ENCODE measurements around the gene FAM153A. TPM values are rescaled to one million over a fixed set of nuclear protein-coding genes. Genes with fewer than 3 reads are reported as not detected.
"Not testable (repeated sequence)": the region's sequence is repeated elsewhere in the genome, so short reads cannot be mapped to it uniquely, and the experiment has no call there.

The FAM153A gene
- polyA plus RNA-seq (2013, experiment 1 of 2) = not detected
- polyA plus RNA-seq (2013, experiment 2 of 2) = not detected

- H3K4me3 ChIP-seq (ENCODE audit: low read length); H3K4me1 ChIP-seq (ENCODE audit: insufficient read depth, low read length); H3K27ac ChIP-seq (ENCODE audit: low read depth, low read length); H3K9ac ChIP-seq (ENCODE audit: low read depth, low read length); H3K9me3 ChIP-seq (ENCODE audit: insufficient read depth, low read depth, low read length); H3K27me3 ChIP-seq (ENCODE audit: insufficient read depth, low read length); H3K36me3 ChIP-seq (ENCODE audit: insufficient read depth, low read length): not testable (repeated sequence)
- no CpG with 5 or more reads among the region's 67 CpGs for WGBS
Observed at GRCh38 chr5:177782792-177783633, at the start of gene FAM153A. Gene FAM153A, minus strand, starts transcription at chr5:177782899.

- H3K27ac ChIP-seq (ENCODE audit: low read depth, low read length); H3K4me1 ChIP-seq (ENCODE audit: insufficient read depth, low read length); H3K36me3 ChIP-seq (ENCODE audit: insufficient read depth, low read length); H3K4me3 ChIP-seq (ENCODE audit: low read length); H3K9ac ChIP-seq (ENCODE audit: low read depth, low read length); H3K9me3 ChIP-seq (ENCODE audit: insufficient read depth, low read depth, low read length); H3K27me3 ChIP-seq (ENCODE audit: insufficient read depth, low read length): not testable (repeated sequence)
- WGBS = no CpG with 5 or more reads among the region's 4 CpGs
Observed at GRCh38 chr5:177832287-177832686, 49.6 kb upstream of the FAM153A start.

- not testable (repeated sequence) for H3K36me3 ChIP-seq (ENCODE audit: insufficient read depth, low read length); H3K9ac ChIP-seq (ENCODE audit: low read depth, low read length); H3K9me3 ChIP-seq (ENCODE audit: insufficient read depth, low read depth, low read length); H3K27ac ChIP-seq (ENCODE audit: low read depth, low read length); H3K4me1 ChIP-seq (ENCODE audit: insufficient read depth, low read length); H3K4me3 ChIP-seq (ENCODE audit: low read length); H3K27me3 ChIP-seq (ENCODE audit: insufficient read depth, low read length)
- no CpG with 5 or more reads among the region's 4 CpGs for WGBS
Observed at GRCh38 chr5:177826073-177826472, 43.4 kb upstream of the FAM153A start.

GRCh38 chr5:177824776-177825175 lies 42.1 kb upstream of the FAM153A start:
- not testable (repeated sequence) for H3K27me3 ChIP-seq (ENCODE audit: insufficient read depth, low read length); H3K9ac ChIP-seq (ENCODE audit: low read depth, low read length); H3K9me3 ChIP-seq (ENCODE audit: insufficient read depth, low read depth, low read length); H3K36me3 ChIP-seq (ENCODE audit: insufficient read depth, low read length); H3K27ac ChIP-seq (ENCODE audit: low read depth, low read length); H3K4me3 ChIP-seq (ENCODE audit: low read length); H3K4me1 ChIP-seq (ENCODE audit: insufficient read depth, low read length)
- WGBS = no CpG with 5 or more reads among the region's 2 CpGs

GRCh38 chr5:177822489-177822888 lies 39.8 kb upstream of the FAM153A start:
- H3K4me1 ChIP-seq (ENCODE audit: insufficient read depth, low read length); H3K4me3 ChIP-seq (ENCODE audit: low read length); H3K27me3 ChIP-seq (ENCODE audit: insufficient read depth, low read length); H3K27ac ChIP-seq (ENCODE audit: low read depth, low read length); H3K9me3 ChIP-seq (ENCODE audit: insufficient read depth, low read depth, low read length); H3K9ac ChIP-seq (ENCODE audit: low read depth, low read length); H3K36me3 ChIP-seq (ENCODE audit: insufficient read depth, low read length): not testable (repeated sequence)
- WGBS = no CpG with 5 or more reads among the region's 3 CpGs

- H3K4me3 ChIP-seq (ENCODE audit: low read length) = not testable (repeated sequence)
- no CpG with 5 or more reads among the region's 1 CpG for WGBS
Observed at GRCh38 chr5:177819664-177820063, 37.0 kb upstream of the FAM153A start.

DNA sequence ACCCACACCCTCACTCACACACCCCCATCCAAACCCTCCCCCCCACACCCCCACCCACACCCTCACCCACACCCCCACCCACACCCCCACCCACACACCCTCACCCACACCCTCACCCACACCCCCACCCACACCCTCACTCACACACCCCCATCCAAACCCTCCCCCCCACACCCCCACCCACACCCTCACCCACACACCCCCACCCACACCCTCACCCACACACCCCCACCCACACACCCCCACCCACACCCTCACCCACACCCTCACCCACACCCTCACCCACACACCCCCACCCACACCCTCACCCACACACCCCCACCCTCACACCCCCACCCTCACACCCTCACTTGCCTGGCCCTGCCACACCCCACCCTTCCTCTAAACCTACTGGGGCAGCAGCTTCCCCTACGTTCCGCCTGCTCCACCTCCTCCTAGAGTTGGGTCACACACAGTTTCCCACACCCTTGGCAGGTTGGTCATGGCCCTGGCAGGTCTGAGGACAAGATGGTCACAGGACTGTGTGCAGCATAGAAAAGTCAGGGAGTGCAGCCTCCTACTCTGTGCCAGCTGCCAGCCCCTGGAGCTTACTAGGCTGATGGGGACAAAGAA lies 30.2 kb upstream of the FAM153A start:
- H3K36me3 ChIP-seq (ENCODE audit: insufficient read depth, low read length); H3K9ac ChIP-seq (ENCODE audit: low read depth, low read length); H3K27me3 ChIP-seq (ENCODE audit: insufficient read depth, low read length); H3K4me1 ChIP-seq (ENCODE audit: insufficient read depth, low read length); H3K9me3 ChIP-seq (ENCODE audit: insufficient read depth, low read depth, low read length); H3K27ac ChIP-seq (ENCODE audit: low read depth, low read length); H3K4me3 ChIP-seq (ENCODE audit: low read length): not testable (repeated sequence)
- no CpG with 5 or more reads among the region's 2 CpGs for WGBS

More at GRCh38 chr5:177819664-177820063, 37.0 kb upstream of the FAM153A start:
- not testable (repeated sequence) for H3K9ac ChIP-seq (ENCODE audit: low read depth, low read length); H3K36me3 ChIP-seq (ENCODE audit: insufficient read depth, low read length); H3K27me3 ChIP-seq (ENCODE audit: insufficient read depth, low read length); H3K9me3 ChIP-seq (ENCODE audit: insufficient read depth, low read depth, low read length); H3K27ac ChIP-seq (ENCODE audit: low read depth, low read length); H3K4me1 ChIP-seq (ENCODE audit: insufficient read depth, low read length)

GRCh38 chr5:177812160-177812743 lies 29.6 kb upstream of the FAM153A start:
- H3K36me3 ChIP-seq (ENCODE audit: insufficient read depth, low read length); H3K9ac ChIP-seq (ENCODE audit: low read depth, low read length); H3K27me3 ChIP-seq (ENCODE audit: insufficient read depth, low read length); H3K9me3 ChIP-seq (ENCODE audit: insufficient read depth, low read depth, low read length); H3K4me1 ChIP-seq (ENCODE audit: insufficient read depth, low read length); H3K27ac ChIP-seq (ENCODE audit: low read depth, low read length); H3K4me3 ChIP-seq (ENCODE audit: low read length): not testable (repeated sequence)
- no CpG with 5 or more reads among the region's 6 CpGs for WGBS

DNA sequence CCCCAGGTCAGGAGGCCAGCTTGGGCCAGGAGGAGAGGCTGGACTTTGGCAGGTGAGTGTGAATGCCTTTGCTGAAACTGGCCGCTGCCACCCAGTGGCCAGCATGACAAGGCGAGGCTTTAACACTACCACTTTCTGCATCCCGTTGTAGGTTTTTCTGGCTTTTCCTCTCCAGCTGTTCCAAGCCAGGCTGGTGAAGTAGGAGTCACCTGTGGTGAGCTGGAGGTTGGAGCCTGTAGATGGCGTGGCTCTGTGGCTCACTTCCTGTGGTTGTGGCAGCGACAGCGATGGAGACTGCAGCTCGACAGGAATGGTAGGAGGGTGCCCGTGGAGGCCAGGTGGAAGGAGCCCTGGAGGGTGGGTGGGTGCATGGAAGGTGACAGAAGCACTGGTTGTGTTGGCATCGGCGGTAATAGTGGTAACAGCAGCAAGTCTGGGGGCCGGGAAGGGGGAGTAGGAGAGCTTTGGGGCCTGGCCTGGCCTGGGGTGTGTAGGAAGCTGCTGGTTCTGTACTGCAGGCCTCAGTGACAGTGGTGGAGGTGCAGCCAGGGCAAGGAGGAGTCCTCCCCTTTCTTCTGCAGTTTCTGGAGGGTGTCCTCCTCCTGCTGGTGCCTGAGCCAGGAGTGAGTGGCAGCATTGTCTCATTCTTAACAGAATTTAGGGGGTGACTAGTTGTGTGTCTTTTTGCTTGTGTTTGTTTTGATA lies 26.7 kb upstream of the FAM153A start:
- not testable (repeated sequence) for H3K9me3 ChIP-seq (ENCODE audit: insufficient read depth, low read depth, low read length); H3K36me3 ChIP-seq (ENCODE audit: insufficient read depth, low read length); H3K4me3 ChIP-seq (ENCODE audit: low read length); H3K27me3 ChIP-seq (ENCODE audit: insufficient read depth, low read length); H3K4me1 ChIP-seq (ENCODE audit: insufficient read depth, low read length); H3K27ac ChIP-seq (ENCODE audit: low read depth, low read length); H3K9ac ChIP-seq (ENCODE audit: low read depth, low read length)
- WGBS = no CpG with 5 or more reads among the region's 11 CpGs

GRCh38 chr5:177808420-177808819 lies 25.7 kb upstream of the FAM153A start:
- not testable (repeated sequence) for H3K4me3 ChIP-seq (ENCODE audit: low read length); H3K27me3 ChIP-seq (ENCODE audit: insufficient read depth, low read length); H3K4me1 ChIP-seq (ENCODE audit: insufficient read depth, low read length); H3K9me3 ChIP-seq (ENCODE audit: insufficient read depth, low read depth, low read length); H3K36me3 ChIP-seq (ENCODE audit: insufficient read depth, low read length); H3K27ac ChIP-seq (ENCODE audit: low read depth, low read length); H3K9ac ChIP-seq (ENCODE audit: low read depth, low read length)
- no CpG with 5 or more reads among the region's 12 CpGs for WGBS

- H3K4me1 ChIP-seq (ENCODE audit: insufficient read depth, low read length); H3K9ac ChIP-seq (ENCODE audit: low read depth, low read length); H3K9me3 ChIP-seq (ENCODE audit: insufficient read depth, low read depth, low read length); H3K36me3 ChIP-seq (ENCODE audit: insufficient read depth, low read length); H3K27me3 ChIP-seq (ENCODE audit: insufficient read depth, low read length); H3K4me3 ChIP-seq (ENCODE audit: low read length); H3K27ac ChIP-seq (ENCODE audit: low read depth, low read length): not testable (repeated sequence)
- no CpG with 5 or more reads among the region's 18 CpGs for WGBS
Observed at GRCh38 chr5:177807265-177807664, 24.6 kb upstream of the FAM153A start.
